SK-N-SH (cell line): Measurements from ENCODE around the gene KRTAP1-1. TPM values are rescaled to one million over a fixed set of nuclear protein-coding genes. Genes with fewer than 3 reads are reported as not detected.

Source experiments
- CTCF ChIA-PET: fragments of 300-600, 350-600 bp; formaldehyde crosslinking; extraction: SDS; loops from one replicate; lab custom pipeline; 2021; lab: Yijun Ruan, JAX
- POLR2A ChIA-PET: fragments of 350-600 bp; sonication (Branson Sonifier 250); formaldehyde crosslinking; extraction: SDS; loops from one replicate; lab custom pipeline; 2020; ENCODE audit warnings: antibody characterized with exemption, inconsistent platforms; lab: Yijun Ruan, JAX
- DNase-seq: peaks from one replicate; pipeline ENCODE4 v3.0.0; 2012
- H2AFZ ChIP-seq: fragments of 200-600 bp; sonication (generic); 2 replicates; pipeline ENCODE4 v1.8.1; 2016; ENCODE audit warnings: antibody characterized with exemption, mild to moderate bottlenecking, low read depth
- H3F3A ChIP-seq: fragments of 200-600 bp; sonication (generic); replicated peaks from 2 replicates; pipeline ENCODE3; 2016; ENCODE audit warnings: antibody characterized with exemption, mild to moderate bottlenecking; ENCODE audit not compliant: insufficient read depth
- H3K27ac ChIP-seq, 2 experiments: fragments of 200-500 bp in 1 of 2; fragments of 200-600 bp in 1 of 2; sonication (Bioruptor generic) in 1 of 2; sonication (generic), shearing (Covaris generic) in 1 of 2; 2 replicates each; pipeline versions ENCODE4 v1.5.1 to v1.6.1; 2014 to 2016; ENCODE audit warnings: low read depth in 2 of 2, inconsistent platforms in 1 of 2, low read length in 1 of 2, mild to moderate bottlenecking in 1 of 2, mixed read lengths in 1 of 2
- H3K27me3 ChIP-seq: fragments of 200-600 bp; sonication (generic), shearing (Covaris generic); 2 replicates; pipeline ENCODE4 v1.6.1; 2016; ENCODE audit warnings: mixed run types; ENCODE audit not compliant: insufficient read depth
- H3K36me3 ChIP-seq, 2 experiments: fragments of 200-500 bp in 1 of 2; fragments of 200-600 bp in 1 of 2; sonication (Bioruptor generic) in 1 of 2; sonication (generic) in 1 of 2; replicated peaks in 1 of 2; 2 replicates each; pipeline versions ENCODE3 to v1.5.1; 2014 to 2016; ENCODE audit warnings: low read length in 1 of 2, mild to moderate bottlenecking in 1 of 2; ENCODE audit not compliant: insufficient read depth in 2 of 2, control insufficient read depth in 1 of 2
- H3K4me1 ChIP-seq, 2 experiments: fragments of 200-500 bp in 1 of 2; fragments of 200-600 bp in 1 of 2; sonication (Bioruptor generic) in 1 of 2; sonication (generic), shearing (Covaris generic) in 1 of 2; 2 replicates each; pipeline versions ENCODE4 v1.5.1 to v1.6.1; 2014 to 2016; ENCODE audit warnings: low read depth in 1 of 2, low read length in 1 of 2, mixed run types in 1 of 2; ENCODE audit not compliant: insufficient read depth in 2 of 2, control insufficient read depth in 1 of 2
- H3K4me2 ChIP-seq: fragments of 200-600 bp; sonication (generic), shearing (Covaris generic); 2 replicates; pipeline ENCODE4 v1.6.1; 2017; ENCODE audit warnings: mixed run types
- H3K4me3 ChIP-seq, 2 experiments: fragments of 200-500 bp in 1 of 2; fragments of 200-600 bp in 1 of 2; sonication (Bioruptor generic) in 1 of 2; sonication (generic), shearing (Covaris generic) in 1 of 2; 2 replicates each; pipeline versions ENCODE4 v1.5.1 to v1.8.1; 2014 to 2016; ENCODE audit warnings: low read depth in 2 of 2, inconsistent platforms in 1 of 2, low read length in 1 of 2, mild to moderate bottlenecking in 1 of 2, mixed read lengths in 1 of 2, moderate library complexity in 1 of 2
- H3K79me2 ChIP-seq: fragments of 200-600 bp; sonication (generic); 2 replicates; pipeline ENCODE4 v1.8.1; 2017; ENCODE audit warnings: mild to moderate bottlenecking; ENCODE audit not compliant: insufficient read depth
- H3K9ac ChIP-seq: fragments of 200-600 bp; sonication (generic); 2 replicates; pipeline ENCODE4 v1.6.1; 2017; ENCODE audit warnings: mixed run types
- H3K9me2 ChIP-seq: fragments of 200-600 bp; sonication (generic); 2 replicates; pipeline ENCODE4 v1.6.1; 2017; ENCODE audit warnings: mixed run types
- H3K9me3 ChIP-seq: fragments of 200-600 bp; sonication (generic); 2 replicates; pipeline ENCODE4 v1.6.1; 2017; ENCODE audit warnings: mixed run types, mild to moderate bottlenecking, moderate library complexity
- H4K20me1 ChIP-seq: fragments of 200-600 bp; sonication (generic); 2 replicates; pipeline ENCODE4 v1.6.1; 2017; ENCODE audit warnings: mild to moderate bottlenecking, mixed run types; ENCODE audit not compliant: insufficient read depth
- CHD2 ChIP-seq: fragments of 150-350 bp; IDR thresholded peaks from 2 replicates; pipeline ENCODE4 v1.6.1; 2018; ENCODE audit warnings: low read length; ENCODE audit not compliant: partially characterized antibody
- EP300 ChIP-seq, 2 experiments: IDR thresholded peaks; 2 replicates each; pipeline versions ENCODE4 v1.4.0 to v1.6.1; 2012; ENCODE audit warnings: borderline replicate concordance in 1 of 2, low read depth in 1 of 2, low read length in 1 of 2
- FOSL2 ChIP-seq: IDR thresholded peaks from 2 replicates; pipeline ENCODE4 v1.4.0; 2012; ENCODE audit warnings: low read depth, mild to moderate bottlenecking, moderate library complexity, borderline replicate concordance
- JUND ChIP-seq: IDR thresholded peaks from 2 replicates; pipeline ENCODE4 v1.4.0; 2012
- MEF2A ChIP-seq: IDR thresholded peaks from 2 replicates; pipeline ENCODE4 v1.4.0; 2012; ENCODE audit warnings: low read depth, borderline replicate concordance
- MXI1 ChIP-seq: IDR thresholded peaks from 2 replicates; pipeline ENCODE4 v1.6.1; 2012; ENCODE audit warnings: mild to moderate bottlenecking, low read depth, low read length, improper control_type of control experiment
- NFIC ChIP-seq: IDR thresholded peaks from 2 replicates; pipeline ENCODE4 v1.4.0; 2012; ENCODE audit warnings: borderline replicate concordance
- NRF1 ChIP-seq: IDR thresholded peaks from 2 replicates; pipeline ENCODE4 v1.6.1; 2012; ENCODE audit warnings: low read depth, mild to moderate bottlenecking, low read length
- RAD21 ChIP-seq: IDR thresholded peaks from 2 replicates; pipeline ENCODE4 v1.6.1; 2012; ENCODE audit warnings: mild to moderate bottlenecking, low read length
- RCOR1 ChIP-seq: fragments of 150-350 bp; IDR thresholded peaks from 2 replicates; pipeline ENCODE4 v1.6.1; 2017; ENCODE audit warnings: antibody characterized with exemption, low read length
- RFX5 ChIP-seq: IDR thresholded peaks from 2 replicates; pipeline ENCODE4 v1.6.1; 2012; ENCODE audit warnings: mild to moderate bottlenecking, improper control_type of control experiment, low read length
- TAF1 ChIP-seq: IDR thresholded peaks from 2 replicates; pipeline ENCODE4 v1.6.1; 2012; ENCODE audit warnings: low read depth, mild to moderate bottlenecking, low read length, moderate library complexity, borderline replicate concordance
- TCF12 ChIP-seq: IDR thresholded peaks from 2 replicates; pipeline ENCODE4 v1.4.0; 2012
- YY1 ChIP-seq: IDR thresholded peaks from 2 replicates; pipeline ENCODE4 v1.4.0; 2012; ENCODE audit warnings: low read depth, mild to moderate bottlenecking
- WGBS: methylation state at CpG from one replicate; pipeline ENCODE4 v1.1.6; 2017; ENCODE audit warnings: low lambda C conversion rate; 5-methylcytosine and 5-hydroxymethylcytosine counted together
- polyA plus RNA-seq, 3 experiments: library from polyadenylated mRNA; depleted of rRNA; stranded (reverse); fragments of >200 nt; gene quantifications; 2 replicates each; pipeline ENCODE4 v1.2.3, GENCODE V29; 2012
- TF ChIP-seq, protein P1 (sequence below): fragments of 200-600 bp; sonication (generic); IDR thresholded peaks from 2 replicates; pipeline ENCODE4 v1.6.1; 2017; ENCODE audit warnings: antibody characterized with exemption, mild to moderate bottlenecking, moderate library complexity
- TF ChIP-seq, protein P2 (sequence below): IDR thresholded peaks from 2 replicates; pipeline ENCODE4 v1.4.0; 2012; ENCODE audit warnings: low read depth
- TF ChIP-seq, protein P3 (sequence below): fragments of 150-350 bp; IDR thresholded peaks from 2 replicates; pipeline ENCODE4 v1.6.1; 2016; ENCODE audit warnings: mild to moderate bottlenecking, low read depth, low read length
- TF ChIP-seq, protein P4 (sequence below): fragments of 150-350 bp; IDR thresholded peaks from 2 replicates; pipeline ENCODE4 v1.6.1; 2017; ENCODE audit warnings: antibody characterized with exemption, low read length, low read depth, borderline replicate concordance
- TF ChIP-seq, protein P5 (sequence below): IDR thresholded peaks from 2 replicates; pipeline ENCODE4 v1.4.0; 2012; ENCODE audit warnings: low read depth, borderline replicate concordance
- TF ChIP-seq, protein P6 (sequence below): IDR thresholded peaks from 2 replicates; pipeline ENCODE4; 2012
- TF ChIP-seq, protein P7 (sequence below): IDR thresholded peaks from 2 replicates; pipeline ENCODE4 v1.4.0; 2012; ENCODE audit warnings: low read depth, borderline replicate concordance

Gene KRTAP1-1
- polyA plus RNA-seq, 1 of the 3 experiments (the other 2 are of a cell fraction) = not detected

DNA sequence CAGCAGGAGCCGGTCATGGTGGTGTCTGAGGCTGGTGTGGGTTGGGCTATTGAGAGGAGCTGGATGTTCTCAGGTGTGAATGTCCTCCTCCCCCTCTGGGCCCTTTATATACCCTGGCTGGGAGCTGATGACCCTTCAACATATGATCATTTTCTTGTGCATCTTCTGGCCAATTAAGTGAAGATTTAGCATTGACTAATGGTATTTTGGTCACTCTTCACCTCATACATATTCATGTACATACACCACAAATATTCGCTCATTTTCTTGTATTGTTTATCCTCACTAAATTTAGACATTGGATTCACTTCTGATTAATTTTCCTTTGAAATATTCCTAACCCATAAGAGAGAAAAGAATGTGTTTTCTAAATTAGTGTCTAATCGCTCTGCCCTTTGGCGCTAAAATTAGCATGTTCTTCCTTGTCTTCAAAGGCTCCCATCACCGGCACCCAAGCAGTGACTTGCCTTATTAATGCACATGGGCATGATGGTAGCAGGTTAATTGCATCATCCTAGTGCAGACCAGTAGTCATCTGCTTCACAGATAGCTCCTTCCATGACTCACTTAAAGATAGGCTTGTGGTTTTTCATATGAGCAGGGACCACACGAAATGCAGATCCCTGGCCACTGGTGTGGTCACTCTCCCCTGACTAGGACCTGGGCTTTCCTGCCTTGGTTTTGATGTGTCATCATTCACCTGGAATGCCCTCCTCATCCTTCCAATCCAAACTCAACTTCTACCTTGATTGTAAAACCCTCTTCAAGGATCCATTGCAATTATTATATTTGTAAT, 24.8 kb upstream of the KRTAP1-1 start, which contains the start of gene KRTAP2-4:
TSS of gene KRTAP2-4 (minus strand) at position 51 of the 796 bp plus-strand sequence. CDS start at position 17, 34 bp downstream.
- H3K27ac ChIP-seq = no peak within 1 kb of the TSS; a peak in 1 of 4 replicates
- no peak within 1 kb of the TSS for H3K4me3 ChIP-seq
- H3K4me1 ChIP-seq = peaks cover 0 to 16% of the 10 kb centered on the region in 2 experiments; a peak in 2 of 4 replicates
- H3K27me3 ChIP-seq = no peaks in the 10 kb centered on the region
- CTCF ChIA-PET = no interaction called here
- peaks cover 6% of the 10 kb centered on the region for H3F3A ChIP-seq
- no peak within 1 kb of the TSS for H3K9ac ChIP-seq
- H4K20me1 ChIP-seq = no peaks in the 10 kb centered on the region
- no peak within 1 kb of the TSS for H3K4me2 ChIP-seq
- TF ChIP-seq, protein P1, sequence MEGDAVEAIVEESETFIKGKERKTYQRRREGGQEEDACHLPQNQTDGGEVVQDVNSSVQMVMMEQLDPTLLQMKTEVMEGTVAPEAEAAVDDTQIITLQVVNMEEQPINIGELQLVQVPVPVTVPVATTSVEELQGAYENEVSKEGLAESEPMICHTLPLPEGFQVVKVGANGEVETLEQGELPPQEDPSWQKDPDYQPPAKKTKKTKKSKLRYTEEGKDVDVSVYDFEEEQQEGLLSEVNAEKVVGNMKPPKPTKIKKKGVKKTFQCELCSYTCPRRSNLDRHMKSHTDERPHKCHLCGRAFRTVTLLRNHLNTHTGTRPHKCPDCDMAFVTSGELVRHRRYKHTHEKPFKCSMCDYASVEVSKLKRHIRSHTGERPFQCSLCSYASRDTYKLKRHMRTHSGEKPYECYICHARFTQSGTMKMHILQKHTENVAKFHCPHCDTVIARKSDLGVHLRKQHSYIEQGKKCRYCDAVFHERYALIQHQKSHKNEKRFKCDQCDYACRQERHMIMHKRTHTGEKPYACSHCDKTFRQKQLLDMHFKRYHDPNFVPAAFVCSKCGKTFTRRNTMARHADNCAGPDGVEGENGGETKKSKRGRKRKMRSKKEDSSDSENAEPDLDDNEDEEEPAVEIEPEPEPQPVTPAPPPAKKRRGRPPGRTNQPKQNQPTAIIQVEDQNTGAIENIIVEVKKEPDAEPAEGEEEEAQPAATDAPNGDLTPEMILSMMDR = no peak
- TF ChIP-seq MEF2A (no peak), CHD2 (no peak), JUND (peak; percentile 43; the same call in 1 of the 2 replicates), FOSL2 (peak; percentile 65; the same call in 1 of the 2 replicates), EP300 (IDR thresholded peaks at IDR 0.05; ENCODE audit: borderline replicate concordance in 1 of 2, low read depth in 1 of 2, low read length in 1 of 2) (0 out of 4 replicates have a peak, but pooled peaks of 1 of the 2 experiments have one; percentile 16), TAF1 (no peak), TCF12 (peak; percentile 77), MXI1 (no peak), RCOR1 (no peak), RAD21 (no peak), YY1 (no peak), NRF1 (no peak), NFIC (no peak), RFX5 (no peak)
- TF ChIP-seq, protein P2, sequence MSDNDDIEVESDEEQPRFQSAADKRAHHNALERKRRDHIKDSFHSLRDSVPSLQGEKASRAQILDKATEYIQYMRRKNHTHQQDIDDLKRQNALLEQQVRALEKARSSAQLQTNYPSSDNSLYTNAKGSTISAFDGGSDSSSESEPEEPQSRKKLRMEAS = peak; percentile 91
- TF ChIP-seq, protein P3, sequence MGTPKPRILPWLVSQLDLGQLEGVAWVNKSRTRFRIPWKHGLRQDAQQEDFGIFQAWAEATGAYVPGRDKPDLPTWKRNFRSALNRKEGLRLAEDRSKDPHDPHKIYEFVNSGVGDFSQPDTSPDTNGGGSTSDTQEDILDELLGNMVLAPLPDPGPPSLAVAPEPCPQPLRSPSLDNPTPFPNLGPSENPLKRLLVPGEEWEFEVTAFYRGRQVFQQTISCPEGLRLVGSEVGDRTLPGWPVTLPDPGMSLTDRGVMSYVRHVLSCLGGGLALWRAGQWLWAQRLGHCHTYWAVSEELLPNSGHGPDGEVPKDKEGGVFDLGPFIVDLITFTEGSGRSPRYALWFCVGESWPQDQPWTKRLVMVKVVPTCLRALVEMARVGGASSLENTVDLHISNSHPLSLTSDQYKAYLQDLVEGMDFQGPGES = no peak
- TF ChIP-seq, protein P4, sequence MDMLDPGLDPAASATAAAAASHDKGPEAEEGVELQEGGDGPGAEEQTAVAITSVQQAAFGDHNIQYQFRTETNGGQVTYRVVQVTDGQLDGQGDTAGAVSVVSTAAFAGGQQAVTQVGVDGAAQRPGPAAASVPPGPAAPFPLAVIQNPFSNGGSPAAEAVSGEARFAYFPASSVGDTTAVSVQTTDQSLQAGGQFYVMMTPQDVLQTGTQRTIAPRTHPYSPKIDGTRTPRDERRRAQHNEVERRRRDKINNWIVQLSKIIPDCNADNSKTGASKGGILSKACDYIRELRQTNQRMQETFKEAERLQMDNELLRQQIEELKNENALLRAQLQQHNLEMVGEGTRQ = no peak
- TF ChIP-seq, protein P5, sequence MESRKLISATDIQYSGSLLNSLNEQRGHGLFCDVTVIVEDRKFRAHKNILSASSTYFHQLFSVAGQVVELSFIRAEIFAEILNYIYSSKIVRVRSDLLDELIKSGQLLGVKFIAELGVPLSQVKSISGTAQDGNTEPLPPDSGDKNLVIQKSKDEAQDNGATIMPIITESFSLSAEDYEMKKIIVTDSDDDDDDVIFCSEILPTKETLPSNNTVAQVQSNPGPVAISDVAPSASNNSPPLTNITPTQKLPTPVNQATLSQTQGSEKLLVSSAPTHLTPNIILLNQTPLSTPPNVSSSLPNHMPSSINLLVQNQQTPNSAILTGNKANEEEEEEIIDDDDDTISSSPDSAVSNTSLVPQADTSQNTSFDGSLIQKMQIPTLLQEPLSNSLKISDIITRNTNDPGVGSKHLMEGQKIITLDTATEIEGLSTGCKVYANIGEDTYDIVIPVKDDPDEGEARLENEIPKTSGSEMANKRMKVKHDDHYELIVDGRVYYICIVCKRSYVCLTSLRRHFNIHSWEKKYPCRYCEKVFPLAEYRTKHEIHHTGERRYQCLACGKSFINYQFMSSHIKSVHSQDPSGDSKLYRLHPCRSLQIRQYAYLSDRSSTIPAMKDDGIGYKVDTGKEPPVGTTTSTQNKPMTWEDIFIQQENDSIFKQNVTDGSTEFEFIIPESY = 0 out of 2 replicates have a peak, but pooled peaks have one; percentile 27
- TF ChIP-seq, protein P6, sequence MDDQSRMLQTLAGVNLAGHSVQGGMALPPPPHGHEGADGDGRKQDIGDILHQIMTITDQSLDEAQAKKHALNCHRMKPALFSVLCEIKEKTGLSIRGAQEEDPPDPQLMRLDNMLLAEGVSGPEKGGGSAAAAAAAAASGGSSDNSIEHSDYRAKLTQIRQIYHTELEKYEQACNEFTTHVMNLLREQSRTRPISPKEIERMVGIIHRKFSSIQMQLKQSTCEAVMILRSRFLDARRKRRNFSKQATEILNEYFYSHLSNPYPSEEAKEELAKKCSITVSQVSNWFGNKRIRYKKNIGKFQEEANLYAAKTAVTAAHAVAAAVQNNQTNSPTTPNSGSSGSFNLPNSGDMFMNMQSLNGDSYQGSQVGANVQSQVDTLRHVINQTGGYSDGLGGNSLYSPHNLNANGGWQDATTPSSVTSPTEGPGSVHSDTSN = 0 out of 2 replicates have a peak, but pooled peaks have one; percentile 24
- TF ChIP-seq, protein P7, sequence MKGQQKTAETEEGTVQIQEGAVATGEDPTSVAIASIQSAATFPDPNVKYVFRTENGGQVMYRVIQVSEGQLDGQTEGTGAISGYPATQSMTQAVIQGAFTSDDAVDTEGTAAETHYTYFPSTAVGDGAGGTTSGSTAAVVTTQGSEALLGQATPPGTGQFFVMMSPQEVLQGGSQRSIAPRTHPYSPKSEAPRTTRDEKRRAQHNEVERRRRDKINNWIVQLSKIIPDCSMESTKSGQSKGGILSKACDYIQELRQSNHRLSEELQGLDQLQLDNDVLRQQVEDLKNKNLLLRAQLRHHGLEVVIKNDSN = no peak
- no peak for DNase-seq
- H3K9me2 ChIP-seq = no peaks in the 10 kb centered on the region
- H3K79me2 ChIP-seq = no peaks in the 10 kb centered on the region
- no peak within 1 kb of the TSS for H2AFZ ChIP-seq
- WGBS = 43% methylated on average over 5 of the region's 6 CpGs
- POLR2A ChIA-PET = no interaction called here
- H3K9me3 ChIP-seq = no peaks in the 10 kb centered on the region
- no peaks in the 10 kb centered on the region for H3K36me3 ChIP-seq
